ENCODE measurements around the gene SLC6A11. TPM values are rescaled to one million over a fixed set of nuclear protein-coding genes. Genes with fewer than 3 reads are reported as not detected.

Gene SLC6A11
- total RNA-seq, 1 experiment from 2014 or later, result 1.5 TPM

- peaks cover 37% of the 10 kb centered on the region for H3K27me3 Mint-ChIP-seq (ENCODE audit: low read depth)
Observed at GRCh38 chr3:10961921-10962320, 145.9 kb downstream of the SLC6A11 start.

More at GRCh38 chr3:10961921-10962320, 145.9 kb downstream of the SLC6A11 start:
- DNase-seq, result no peak
- H3K27ac Mint-ChIP-seq, result no peak overlapping the region
- Histone ChIP-seq H4K91ac (ENCODE audit: insufficient read length, low read depth, low read length) (no peak overlapping the region), H3K4me1 (ENCODE audit: insufficient read depth, low read length) (no peaks in the 10 kb centered on the region), H3K4ac (ENCODE audit: low read depth, low read length) (no peak overlapping the region), H3K9me3 (ENCODE audit: control insufficient read depth, low read depth, low read length) (no peaks in the 10 kb centered on the region), H3K9ac (ENCODE audit: extremely low read depth, insufficient read length, low read length) (no peak overlapping the region), H2BK15ac (ENCODE audit: low read depth, low read length) (no peak overlapping the region), H3T11ph (ENCODE audit: low read length) (no peak overlapping the region), H3K27ac (ENCODE audit: insufficient read length, low read depth, low read length) (no peak overlapping the region), H3K79me2 (ENCODE audit: insufficient read depth, low read length) (no peaks in the 10 kb centered on the region), H4K20me1 (ENCODE audit: control insufficient read depth, insufficient read depth, insufficient read length) (no peaks in the 10 kb centered on the region), H2AK5ac (ENCODE audit: insufficient read length, low read length) (no peak overlapping the region), H3K18ac (ENCODE audit: insufficient read length, low read depth, low read length) (no peak overlapping the region), H3K56ac (ENCODE audit: insufficient read length, low read depth, low read length) (no peak overlapping the region), H3K23me2 (ENCODE audit: insufficient read length, low read depth, low read length, poor library complexity, severe bottlenecking) (no peaks in the 10 kb centered on the region), H2AFZ (ENCODE audit: low read length) (no peak overlapping the region), H2BK20ac (ENCODE audit: low read depth, low read length, poor library complexity, severe bottlenecking) (no peak overlapping the region), H3K14ac (ENCODE audit: insufficient read depth, low read length) (no peak overlapping the region), H3K23ac (ENCODE audit: insufficient read length, low read depth, low read length) (no peak overlapping the region), H3K4me2 (ENCODE audit: insufficient read depth, insufficient read length, low read length) (no peak overlapping the region), H4K8ac (replicated peaks; ENCODE audit: insufficient read length, low read depth, low read length) (no peak overlapping the region), H2BK5ac (ENCODE audit: insufficient read length, low read length) (no peak overlapping the region), H3K79me1 (ENCODE audit: insufficient read depth, low read depth, low read length, poor library complexity, severe bottlenecking) (no peaks in the 10 kb centered on the region), H2BK12ac (ENCODE audit: insufficient read length, low read depth, low read length) (no peak overlapping the region), H4K5ac (ENCODE audit: insufficient read length, low read depth, low read length) (no peak overlapping the region), H3K27me3 (ENCODE audit: insufficient read depth, low read length) (no peaks in the 10 kb centered on the region), H2BK120ac (ENCODE audit: low read depth, low read length, poor library complexity, severe bottlenecking) (no peak overlapping the region)
- H3K36me3 Mint-ChIP-seq (ENCODE audit: insufficient read depth in 1 of 3, low read depth in 3 of 3), result no peaks in the 10 kb centered on the region; a peak in 1 of 7 replicates
- no peak for TF ChIP-seq CTCF (conservative IDR thresholded peaks at IDR 0.05)
- H3K9me3 Mint-ChIP-seq, result no peaks in the 10 kb centered on the region
- H3K4me1 Mint-ChIP-seq, result no peaks in the 10 kb centered on the region
- no CpG with 5 or more reads among the region's 2 CpGs for WGBS (ENCODE audit: extremely low coverage, insufficient read length, low lambda C conversion rate)
- H3K4me3 Mint-ChIP-seq, result no peak overlapping the region
